ENCODE measurements around the gene FCHO2.

Gene FCHO2

GRCh38 chr5:73067213-73067612 is 111.4 kb downstream of the FCHO2 start:
- H3K27me3 Mint-ChIP-seq (ENCODE audit: low read depth), result no peaks in the 10 kb centered on the region
- H3K36me3 Mint-ChIP-seq (ENCODE audit: low read depth), result peaks cover 37% of the 10 kb centered on the region
- H3K4me1 Mint-ChIP-seq, result peaks cover under 1% of the 10 kb centered on the region
- TF ChIP-seq CTCF (IDR thresholded peaks at IDR 0.05; ENCODE audit: unreplicated experiment in 3 of 3), result no peak
- H3K4me3 Mint-ChIP-seq, result no peak overlapping the region
- H3K9me3 Mint-ChIP-seq, result no peaks in the 10 kb centered on the region
- H3K27ac Mint-ChIP-seq, result no peak overlapping the region

GRCh38 chr5:73081093-73081492 is 125.3 kb downstream of the FCHO2 start:
- H3K27me3 Mint-ChIP-seq (ENCODE audit: low read depth), result no peaks in the 10 kb centered on the region
- no peak overlapping the region for H3K4me3 Mint-ChIP-seq
- no peaks in the 10 kb centered on the region for H3K4me1 Mint-ChIP-seq
- no peak overlapping the region for H3K27ac Mint-ChIP-seq
- H3K9me3 Mint-ChIP-seq, result no peaks in the 10 kb centered on the region
- no peak for TF ChIP-seq CTCF (IDR thresholded peaks at IDR 0.05; ENCODE audit: unreplicated experiment in 3 of 3)
- H3K36me3 Mint-ChIP-seq (ENCODE audit: low read depth), result peaks cover 13% of the 10 kb centered on the region

GRCh38 chr5:73088026-73088425 is 132.2 kb downstream of the FCHO2 start:
- H3K9me3 Mint-ChIP-seq, result no peaks in the 10 kb centered on the region
- no peaks in the 10 kb centered on the region for H3K27me3 Mint-ChIP-seq (ENCODE audit: low read depth)
- H3K27ac Mint-ChIP-seq, result no peak overlapping the region
- no peak overlapping the region for H3K4me3 Mint-ChIP-seq
- TF ChIP-seq CTCF (IDR thresholded peaks at IDR 0.05; ENCODE audit: unreplicated experiment in 3 of 3), result no peak
- H3K4me1 Mint-ChIP-seq, result no peaks in the 10 kb centered on the region
- H3K36me3 Mint-ChIP-seq (ENCODE audit: low read depth), result peaks cover 22% of the 10 kb centered on the region

- no peak for TF ChIP-seq CTCF (IDR thresholded peaks at IDR 0.05; ENCODE audit: unreplicated experiment in 3 of 3)
- no peaks in the 10 kb centered on the region for H3K27me3 Mint-ChIP-seq (ENCODE audit: low read depth)
- no peak overlapping the region for H3K4me3 Mint-ChIP-seq
- no peaks in the 10 kb centered on the region for H3K4me1 Mint-ChIP-seq
- peaks cover 9% of the 10 kb centered on the region for H3K9me3 Mint-ChIP-seq
- no peak overlapping the region for H3K27ac Mint-ChIP-seq
- H3K36me3 Mint-ChIP-seq (ENCODE audit: low read depth), result peaks cover 4% of the 10 kb centered on the region
Observed at GRCh38 chr5:73093943-73094342, 138.1 kb downstream of the FCHO2 start.

- H3K9me3 Mint-ChIP-seq, result peaks cover 9% of the 10 kb centered on the region
- no peak for TF ChIP-seq CTCF (IDR thresholded peaks at IDR 0.05; ENCODE audit: unreplicated experiment in 3 of 3)
- H3K36me3 Mint-ChIP-seq (ENCODE audit: low read depth), result peaks cover 4% of the 10 kb centered on the region
- no peak overlapping the region for H3K27ac Mint-ChIP-seq
- H3K4me3 Mint-ChIP-seq, result no peak overlapping the region
- no peaks in the 10 kb centered on the region for H3K4me1 Mint-ChIP-seq
- H3K27me3 Mint-ChIP-seq (ENCODE audit: low read depth), result no peaks in the 10 kb centered on the region
Observed at GRCh38 chr5:73094415-73094814, 138.6 kb downstream of the FCHO2 start.

GRCh38 chr5:73095564-73096238 is 139.9 kb downstream of the FCHO2 start:
- Mint-ChIP-seq H3K4me3 (no peak overlapping the region), H3K9me3 (peaks cover 9% of the 10 kb centered on the region), H3K4me1 (no peaks in the 10 kb centered on the region), H3K36me3 (ENCODE audit: low read depth) (peaks cover 4% of the 10 kb centered on the region), H3K27me3 (ENCODE audit: low read depth) (peaks cover 4% of the 10 kb centered on the region), H3K27ac (no peak overlapping the region)
- no peak for TF ChIP-seq CTCF (IDR thresholded peaks at IDR 0.05; ENCODE audit: unreplicated experiment in 3 of 3)

Measured in nephron (organoid).